GM06990 (cell line): Measurements from ENCODE around the gene ATP7B.

ENCODE experiments used
- DNase-seq: peaks from one replicate; pipeline ENCODE4 v3.0.0-alpha.2; 2011; ENCODE audit not compliant: insufficient read length; ENCODE audit errors: extremely low read depth
- H3K27me3 ChIP-seq: replicated peaks from 2 replicates; pipeline ENCODE4 v1.6.0; 2011; ENCODE audit warnings: low read length; ENCODE audit not compliant: control insufficient read depth, insufficient read depth
- H3K36me3 ChIP-seq: 2 replicates; pipeline ENCODE4 v1.5.1; 2011; ENCODE audit warnings: low read length; ENCODE audit not compliant: control insufficient read depth, insufficient read depth
- H3K4me3 ChIP-seq: replicated peaks from 2 replicates; pipeline ENCODE4 v1.5.1; 2011; ENCODE audit warnings: low read depth, mild to moderate bottlenecking, control low read depth, low read length
- TF ChIP-seq, protein P1 (sequence below): IDR thresholded peaks from 2 replicates; pipeline ENCODE4 v1.5.1; 2011; ENCODE audit warnings: low read length, control low read depth, mild to moderate bottlenecking, inconsistent platforms; ENCODE audit not compliant: insufficient read depth, poor library complexity, severe bottlenecking

Gene ATP7B

DNA sequence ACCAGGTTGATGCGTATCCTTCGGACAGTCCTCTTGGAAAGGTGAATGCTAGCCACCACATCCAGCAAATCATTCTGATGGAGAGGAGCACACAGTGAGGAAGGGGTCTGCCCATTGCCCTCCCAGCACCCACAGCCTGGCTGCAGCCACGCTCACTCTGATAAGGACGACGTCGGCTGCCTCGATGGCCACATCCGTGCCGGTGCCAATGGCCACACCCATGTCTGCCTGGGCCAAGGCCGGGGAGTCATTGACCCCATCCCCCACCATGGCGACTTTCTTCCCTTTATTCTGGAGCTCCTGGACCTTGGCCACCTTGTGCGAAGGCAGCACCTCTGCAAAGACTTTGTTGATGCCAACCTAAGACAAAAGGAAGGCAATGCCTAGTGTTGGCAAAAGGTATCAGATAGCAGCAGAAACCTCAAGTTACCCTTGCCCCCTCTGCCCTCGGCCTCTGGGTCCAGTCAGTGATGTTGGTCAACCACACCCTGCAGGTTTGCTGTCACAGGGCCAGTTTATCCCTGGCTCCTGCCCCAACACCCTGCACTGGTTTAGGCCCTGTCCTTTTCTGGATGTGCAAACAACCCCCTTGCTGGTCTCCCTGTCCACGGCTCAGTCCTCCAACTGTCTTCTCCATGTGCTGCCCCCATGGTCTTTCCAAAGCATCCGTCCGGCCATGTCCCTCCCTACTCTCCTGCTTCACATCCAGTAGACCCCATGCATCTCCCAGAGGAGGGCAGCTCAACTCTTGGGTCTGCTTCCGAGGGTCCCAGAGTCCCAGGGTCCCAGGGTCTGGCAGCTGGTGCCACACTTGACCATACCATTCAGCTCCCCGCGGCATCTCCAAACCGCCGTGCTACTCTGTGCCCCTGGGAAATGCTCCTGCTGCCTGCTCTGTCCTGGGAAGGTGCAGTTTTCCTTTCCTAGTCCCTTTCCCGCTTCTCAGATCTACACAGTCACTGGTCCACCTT is 73.6 kb downstream of the ATP7B start:
- no peak overlapping the region for H3K4me3 ChIP-seq
- H3K36me3 ChIP-seq = no peaks in the 10 kb centered on the region
- peaks cover 1% of the 10 kb centered on the region for H3K27me3 ChIP-seq
- DNase-seq = no peak
- TF ChIP-seq, protein P1, sequence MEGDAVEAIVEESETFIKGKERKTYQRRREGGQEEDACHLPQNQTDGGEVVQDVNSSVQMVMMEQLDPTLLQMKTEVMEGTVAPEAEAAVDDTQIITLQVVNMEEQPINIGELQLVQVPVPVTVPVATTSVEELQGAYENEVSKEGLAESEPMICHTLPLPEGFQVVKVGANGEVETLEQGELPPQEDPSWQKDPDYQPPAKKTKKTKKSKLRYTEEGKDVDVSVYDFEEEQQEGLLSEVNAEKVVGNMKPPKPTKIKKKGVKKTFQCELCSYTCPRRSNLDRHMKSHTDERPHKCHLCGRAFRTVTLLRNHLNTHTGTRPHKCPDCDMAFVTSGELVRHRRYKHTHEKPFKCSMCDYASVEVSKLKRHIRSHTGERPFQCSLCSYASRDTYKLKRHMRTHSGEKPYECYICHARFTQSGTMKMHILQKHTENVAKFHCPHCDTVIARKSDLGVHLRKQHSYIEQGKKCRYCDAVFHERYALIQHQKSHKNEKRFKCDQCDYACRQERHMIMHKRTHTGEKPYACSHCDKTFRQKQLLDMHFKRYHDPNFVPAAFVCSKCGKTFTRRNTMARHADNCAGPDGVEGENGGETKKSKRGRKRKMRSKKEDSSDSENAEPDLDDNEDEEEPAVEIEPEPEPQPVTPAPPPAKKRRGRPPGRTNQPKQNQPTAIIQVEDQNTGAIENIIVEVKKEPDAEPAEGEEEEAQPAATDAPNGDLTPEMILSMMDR = no peak

- TF ChIP-seq, protein P1 = peak; percentile 12
- DNase-seq = no peak
Observed at GRCh38 chr13:51935326-51936171, 75.7 kb downstream of the ATP7B start.

DNA sequence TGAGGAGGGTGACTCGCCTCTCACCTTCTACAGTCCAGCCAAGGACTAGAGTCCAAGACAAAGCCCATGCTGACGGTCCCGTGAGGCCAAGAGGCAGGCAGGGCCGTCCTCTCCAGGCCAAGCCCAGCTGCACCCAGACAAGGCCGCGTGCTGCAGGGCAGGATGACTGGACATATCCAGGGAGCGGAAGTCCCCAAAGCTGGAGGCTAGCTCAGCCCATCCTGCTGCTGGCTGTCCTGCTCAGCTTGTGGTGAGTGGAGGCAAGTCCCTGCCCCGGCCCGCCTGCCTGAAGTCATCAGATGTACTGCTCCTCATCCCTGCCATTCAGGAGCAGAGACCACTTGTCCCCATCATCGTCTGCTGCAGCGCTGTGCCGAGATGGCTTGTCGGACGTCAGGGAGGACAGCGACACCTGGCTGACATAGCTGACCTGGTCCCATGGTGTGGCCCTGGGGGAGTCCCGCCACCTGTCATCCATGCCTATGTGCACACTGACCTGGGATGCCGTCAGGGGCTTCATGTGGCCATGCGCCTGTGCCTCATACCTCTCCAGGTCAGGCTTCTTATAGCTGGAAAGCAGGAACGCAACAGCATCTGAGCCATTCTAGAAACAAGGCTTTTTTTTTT is 76.7 kb downstream of the ATP7B start:
- no peak for DNase-seq
- Histone ChIP-seq H3K36me3 (no peaks in the 10 kb centered on the region), H3K4me3 (no peak overlapping the region), H3K27me3 (peaks cover 1% of the 10 kb centered on the region)
- TF ChIP-seq, protein P1 = no peak

More at GRCh38 chr13:51935326-51936171, 75.7 kb downstream of the ATP7B start:
- Histone ChIP-seq H3K4me3 (no peak overlapping the region), H3K27me3 (peaks cover 1% of the 10 kb centered on the region), H3K36me3 (no peaks in the 10 kb centered on the region)

DNA sequence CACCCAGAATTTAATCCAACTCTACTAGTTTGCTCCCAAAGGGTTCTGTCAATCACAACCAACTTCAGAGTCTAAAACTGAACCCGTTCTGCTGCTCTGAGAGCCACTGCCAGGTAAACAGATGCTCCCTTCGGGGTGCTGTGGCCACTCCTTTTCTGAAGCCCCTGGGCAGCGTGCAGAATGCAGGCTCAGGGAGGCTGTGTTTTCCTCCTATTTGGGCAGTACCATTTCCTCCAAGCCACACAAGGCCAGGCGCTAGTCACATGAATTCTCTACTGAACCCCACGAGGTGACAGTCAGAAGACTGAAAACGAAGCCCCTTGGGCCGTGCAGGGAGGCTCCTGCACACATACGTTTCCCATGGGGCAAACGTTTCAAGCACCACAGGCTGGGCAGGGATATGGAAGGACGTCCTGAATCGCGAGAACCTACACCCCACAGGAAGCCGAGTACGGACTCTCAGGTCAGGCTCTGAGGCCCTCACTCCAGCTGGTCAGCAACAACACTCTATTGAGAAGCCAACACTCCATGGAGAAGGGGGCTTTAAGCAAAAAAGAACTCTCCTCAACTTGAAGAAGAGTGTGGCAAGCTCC is 77.7 kb downstream of the ATP7B start:
- Histone ChIP-seq H3K36me3 (no peaks in the 10 kb centered on the region), H3K27me3 (peaks cover 1% of the 10 kb centered on the region), H3K4me3 (no peak overlapping the region)
- DNase-seq = no peak
- TF ChIP-seq, protein P1 = no peak

DNA sequence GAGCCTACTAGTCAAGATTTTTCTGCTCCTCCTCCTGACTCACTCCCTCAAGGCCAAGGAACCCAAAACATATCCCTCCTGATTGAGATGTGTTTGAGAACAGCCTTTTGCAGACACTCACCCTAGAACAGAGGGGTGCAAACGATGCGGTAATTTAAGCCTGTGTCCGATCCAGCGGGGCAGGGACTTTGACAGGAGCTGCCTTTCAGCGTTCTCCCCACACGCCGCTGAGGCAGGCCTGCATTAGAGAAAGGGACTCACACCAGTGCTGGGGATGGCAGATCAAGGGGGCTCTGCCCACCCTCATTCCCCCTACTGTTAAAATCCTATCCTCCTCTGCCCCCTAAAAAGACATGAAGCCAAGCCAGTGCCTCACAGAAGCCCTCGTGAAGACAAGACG is 79.0 kb downstream of the ATP7B start:
- TF ChIP-seq, protein P1 = no peak
- no peak overlapping the region for H3K4me3 ChIP-seq
- peaks cover 1% of the 10 kb centered on the region; the same call in 1 of the 2 replicates for H3K27me3 ChIP-seq
- H3K36me3 ChIP-seq = no peaks in the 10 kb centered on the region
- no peak for DNase-seq
